ENCODE data around the gene MGAT3. TPM values are rescaled to one million over a fixed set of nuclear protein-coding genes. Genes with fewer than 3 reads are reported as not detected.

Gene MGAT3
- total and polyA plus RNA-seq, 8 donors: 0.89 to 12.0 (median 1.6) TPM

DNA sequence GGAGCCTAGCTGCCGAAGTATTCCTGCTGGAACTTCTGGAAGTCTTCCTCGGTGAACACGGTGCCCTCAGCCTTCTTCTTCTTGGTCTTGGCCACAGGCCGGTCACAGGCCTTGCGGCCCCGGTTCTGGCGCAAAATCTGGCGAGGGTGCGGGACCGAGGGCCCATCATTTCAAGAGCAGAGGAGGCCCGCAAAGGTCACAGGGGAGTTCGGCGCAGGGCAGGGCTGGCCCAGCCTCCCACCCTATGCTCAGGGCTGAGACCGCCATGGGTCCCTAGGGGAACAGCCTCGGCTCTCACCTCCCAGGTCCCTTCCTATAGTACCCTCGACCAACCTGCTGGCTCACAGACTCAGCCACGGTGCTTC, 72.7 kb downstream of the MGAT3 start:
- Histone ChIP-seq H3K9me3 (no peaks in the 10 kb centered on the region), H3K36me3 (peaks cover 12 to 53% (median 43%) of the 10 kb centered on the region in 4 donors), H3K4me3 (peak overlapping the region in 2 of 4 donors; percentile 33 to 81), H3K27ac (peak overlapping the region; percentile 3 to 82 (median 67)), H3K4me1 (peaks cover 53 to 86% (median 83%) of the 10 kb centered on the region in 4 donors), H3K27me3 (no peaks in the 10 kb centered on the region)
- 43 to 82% (median 54%) methylated on average over 3 to 17 of the region's 17 CpGs for WGBS, 5 donors
- no peak for DNase-seq
- intact Hi-C loops (cut with DNase I; ENCODE audit: low total_unique reads): no loop called here
- TF ChIP-seq, protein P1, sequence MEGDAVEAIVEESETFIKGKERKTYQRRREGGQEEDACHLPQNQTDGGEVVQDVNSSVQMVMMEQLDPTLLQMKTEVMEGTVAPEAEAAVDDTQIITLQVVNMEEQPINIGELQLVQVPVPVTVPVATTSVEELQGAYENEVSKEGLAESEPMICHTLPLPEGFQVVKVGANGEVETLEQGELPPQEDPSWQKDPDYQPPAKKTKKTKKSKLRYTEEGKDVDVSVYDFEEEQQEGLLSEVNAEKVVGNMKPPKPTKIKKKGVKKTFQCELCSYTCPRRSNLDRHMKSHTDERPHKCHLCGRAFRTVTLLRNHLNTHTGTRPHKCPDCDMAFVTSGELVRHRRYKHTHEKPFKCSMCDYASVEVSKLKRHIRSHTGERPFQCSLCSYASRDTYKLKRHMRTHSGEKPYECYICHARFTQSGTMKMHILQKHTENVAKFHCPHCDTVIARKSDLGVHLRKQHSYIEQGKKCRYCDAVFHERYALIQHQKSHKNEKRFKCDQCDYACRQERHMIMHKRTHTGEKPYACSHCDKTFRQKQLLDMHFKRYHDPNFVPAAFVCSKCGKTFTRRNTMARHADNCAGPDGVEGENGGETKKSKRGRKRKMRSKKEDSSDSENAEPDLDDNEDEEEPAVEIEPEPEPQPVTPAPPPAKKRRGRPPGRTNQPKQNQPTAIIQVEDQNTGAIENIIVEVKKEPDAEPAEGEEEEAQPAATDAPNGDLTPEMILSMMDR (IDR thresholded peaks at IDR 0.05): peak in 2 of 7 experiments; percentile 1 to 50
- TF ChIP-seq EP300 (IDR thresholded peaks at IDR 0.05): no peak
- no peak for TF ChIP-seq POLR2A (IDR thresholded peaks at IDR 0.05)
- no peak for TF ChIP-seq POLR2AphosphoS5 (IDR thresholded peaks at IDR 0.05)

DNA sequence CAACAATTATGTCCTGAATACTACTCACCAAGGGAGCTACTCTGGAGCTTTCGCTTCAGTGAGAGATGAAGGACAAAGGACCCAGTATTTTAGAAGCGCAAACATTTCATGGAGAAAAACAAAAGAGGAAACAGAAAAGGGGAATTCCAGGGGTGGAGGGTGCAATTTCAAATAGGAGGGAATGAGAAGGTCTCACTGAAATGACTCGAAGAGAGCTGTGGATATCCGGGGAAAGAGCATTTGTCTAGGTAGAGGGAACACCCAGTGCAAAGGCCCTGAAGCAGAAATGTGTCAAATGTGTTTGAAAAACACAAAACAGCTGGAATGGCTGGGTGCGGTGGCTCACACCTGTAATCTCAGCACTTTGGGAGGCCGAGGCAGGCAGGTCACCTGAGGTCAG, 73.3 kb downstream of the MGAT3 start:
- peak overlapping the region in 4 of 5 donors; percentile 45 to 82 (median 72) for H3K27ac ChIP-seq
- peak overlapping the region in 2 of 4 donors; percentile 33 to 81 for H3K4me3 ChIP-seq

DNA sequence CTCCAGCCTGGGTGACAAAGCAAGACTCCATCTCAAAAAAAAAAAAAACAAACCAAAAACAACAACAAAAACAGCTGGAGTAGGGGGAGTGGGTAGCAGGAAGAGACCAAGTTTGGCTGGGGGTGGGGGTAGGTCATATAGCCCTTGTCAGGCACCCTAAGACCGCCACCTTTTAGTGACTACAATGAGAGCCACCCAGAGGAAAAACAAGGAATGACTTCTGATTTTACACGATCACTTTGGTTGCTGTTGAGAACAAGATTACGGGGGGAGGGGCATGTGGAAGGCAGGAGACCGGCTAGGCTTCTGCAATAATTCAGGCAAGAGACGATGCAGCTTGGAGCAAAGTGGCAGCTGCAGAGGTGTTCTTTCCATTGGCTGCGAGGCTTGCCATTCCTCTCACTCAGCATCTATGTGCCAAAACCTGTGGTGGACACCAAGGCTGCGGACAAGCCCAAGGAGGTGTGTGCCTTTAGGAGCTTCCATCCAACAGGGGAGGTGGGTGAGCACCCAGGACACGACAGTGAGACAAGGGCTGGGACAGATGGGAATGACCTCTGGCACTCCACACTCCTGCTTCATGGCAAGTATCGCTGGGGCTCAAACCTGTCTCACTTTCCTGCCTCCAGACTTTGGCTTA, 74.0 kb downstream of the MGAT3 start:
- 27 to 38% (median 33%) methylated on average over 8 to 9 of the region's 9 CpGs for WGBS, 5 donors
- intact Hi-C loops (cut with DNase I; ENCODE audit: low total_unique reads): no loop called here
- H3K27me3 ChIP-seq: no peaks in the 10 kb centered on the region

More for the DNA sequence above, 73.3 kb downstream of the MGAT3 start:
- Histone ChIP-seq H3K36me3 (peaks cover 11 to 47% (median 37%) of the 10 kb centered on the region in 4 donors), H3K4me1 (peaks cover 53 to 86% (median 83%) of the 10 kb centered on the region in 4 donors), H3K27me3 (no peaks in the 10 kb centered on the region), H3K9me3 (no peaks in the 10 kb centered on the region)
- DNase-seq: no peak
- TF ChIP-seq, protein P1 (IDR thresholded peaks at IDR 0.05): no peak
- TF ChIP-seq EP300 (IDR thresholded peaks at IDR 0.05) (no peak), POLR2A (IDR thresholded peaks at IDR 0.05) (no peak), POLR2AphosphoS5 (IDR thresholded peaks at IDR 0.05) (no peak)
- intact Hi-C loops (cut with DNase I; ENCODE audit: low total_unique reads): no loop called here
- WGBS, 5 donors: 47 to 68% (median 55%) methylated on average over 6 of the region's 6 CpGs

DNA sequence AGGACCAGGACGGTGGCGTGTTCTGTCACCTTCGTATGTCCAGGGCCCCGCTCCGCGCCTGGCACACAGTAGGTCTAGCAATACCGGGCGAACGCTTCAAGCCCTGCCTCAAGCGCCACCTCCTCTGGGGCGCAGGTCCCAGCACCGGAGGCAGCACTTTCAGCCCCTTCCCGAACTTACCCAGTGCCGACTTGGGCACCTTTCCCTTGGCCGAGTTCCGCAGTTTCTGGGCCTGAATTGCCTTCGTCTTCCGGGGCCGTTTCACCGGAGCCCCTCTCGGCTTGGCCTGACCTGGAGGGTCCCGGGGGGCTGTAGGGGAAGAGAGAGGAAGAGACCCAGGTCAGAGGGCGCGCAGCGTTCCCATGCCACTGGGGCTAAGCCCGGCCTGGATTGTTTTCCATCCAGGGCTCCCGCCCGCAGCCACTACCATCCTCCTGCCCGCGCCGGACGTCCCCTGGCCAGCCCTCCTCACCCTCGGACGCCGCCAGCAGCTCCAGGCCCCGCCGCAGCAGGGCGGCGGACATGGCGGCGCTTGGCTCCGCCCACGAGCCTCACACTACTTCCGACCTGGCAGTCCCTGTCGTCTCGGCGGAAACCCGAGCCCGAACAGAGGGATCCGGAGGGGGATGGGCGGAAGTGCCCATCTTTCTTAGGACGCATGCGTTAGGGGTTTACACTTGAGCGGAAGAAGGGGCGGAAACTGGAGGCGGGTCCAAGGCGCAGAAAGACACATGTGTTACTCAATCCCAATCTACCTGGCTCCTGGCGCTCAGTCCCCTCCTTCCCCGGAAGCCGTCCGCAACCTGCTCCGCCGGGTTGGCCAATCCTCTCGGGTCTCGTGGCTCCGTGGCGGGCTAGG, 75.6 kb downstream of the MGAT3 start, which contains the start of gene RPS19BP1:
TSS of gene RPS19BP1 (minus strand) at position 534 of the 859 bp plus-strand sequence. CDS start at position 524, 10 bp downstream.
- H3K27me3 ChIP-seq: no peaks in the 10 kb centered on the region
- peaks cover 52 to 63% (median 62%) of the 10 kb centered on the region in 4 donors for H3K4me1 ChIP-seq
- DNase-seq: peak; percentile 100
- intact Hi-C loops (cut with DNase I; ENCODE audit: low total_unique reads): no loop called here
- TF ChIP-seq POLR2A (IDR thresholded peaks at IDR 0.05) (peak in 2 of 4 donors; percentile 13 to 72), EP300 (IDR thresholded peaks at IDR 0.05) (no peak), POLR2AphosphoS5 (IDR thresholded peaks at IDR 0.05) (peak; percentile 73 to 99 (median 95))
- TF ChIP-seq, protein P1 (IDR thresholded peaks at IDR 0.05): no peak
- no peaks in the 10 kb centered on the region for H3K9me3 ChIP-seq
- 0 to 1% (median 0%) methylated on average over 43 to 67 of the region's 67 CpGs for whole genome bisulfite sequencing, 5 donors
- H3K4me3 ChIP-seq: peak within 1 kb of the TSS; percentile 79 to 96 (median 88)
- peaks cover 11 to 36% (median 30%) of the 10 kb centered on the region in 4 donors for H3K36me3 ChIP-seq
- peak within 1 kb of the TSS; percentile 92 to 97 (median 95) for H3K27ac ChIP-seq

More for the DNA sequence above, 74.0 kb downstream of the MGAT3 start:
- TF ChIP-seq, protein P1 (IDR thresholded peaks at IDR 0.05): peak in 4 of 7 experiments; percentile 11 to 17 (median 15)
- TF ChIP-seq POLR2AphosphoS5 (IDR thresholded peaks at IDR 0.05): no peak
- Histone ChIP-seq H3K36me3 (peaks cover 11 to 40% (median 34%) of the 10 kb centered on the region in 4 donors), H3K9me3 (no peaks in the 10 kb centered on the region), H3K4me3 (peak overlapping the region in 2 of 4 donors; percentile 79 to 81), H3K4me1 (peaks cover 53 to 80% (median 76%) of the 10 kb centered on the region in 4 donors), H3K27ac (peak overlapping the region; percentile 8 to 95 (median 19))
- peak in 1 of 2 donors; percentile 71 for DNase-seq
